Mesothelial cell of epicardium (in vitro differentiated cells): ENCODE results near the gene RGS16. TPM values are rescaled to one million over a fixed set of nuclear protein-coding genes. Genes with fewer than 3 reads are reported as not detected.

Source experiments
- DNase-seq, 2 experiments: peaks; one replicate each; pipeline ENCODE4 v3.0.0; 2021; ENCODE audit warnings: low spot score in 2 of 2; ENCODE audit not compliant: unreplicated experiment in 2 of 2
- H3K27ac Mint-ChIP-seq: 2 replicates; pipeline ENCODE4 v1.8.0; 2021; ENCODE audit warnings: mixed read lengths
- H3K27me3 Mint-ChIP-seq: 2 replicates; pipeline ENCODE4 v1.8.0; 2021; ENCODE audit warnings: low read depth, mixed read lengths
- H3K36me3 Mint-ChIP-seq: 2 replicates; pipeline ENCODE4 v1.8.0; 2021; ENCODE audit warnings: mixed read lengths
- H3K4me1 Mint-ChIP-seq: 2 replicates; pipeline ENCODE4 v1.8.0; 2021; ENCODE audit warnings: mixed read lengths
- H3K4me3 Mint-ChIP-seq: 2 replicates; pipeline ENCODE4 v1.8.0; 2021; ENCODE audit warnings: mild to moderate bottlenecking, moderate library complexity, mixed read lengths
- H3K9me3 Mint-ChIP-seq: 2 replicates; pipeline ENCODE4 v1.8.0; 2021; ENCODE audit warnings: mixed read lengths
- total RNA-seq: library from RNA; stranded (reverse); gene quantifications from 3 replicates; pipeline ENCODE4 v1.2.1, GENCODE V29; 2021
- TF ChIP-seq, protein P1 (sequence below): fragments of 200-600 bp; sonication (generic); IDR thresholded peaks from one replicate; pipeline ENCODE4 v1.5.0; 2021; ENCODE audit warnings: antibody characterized with exemption; ENCODE audit not compliant: unreplicated experiment

RGS16 gene, protein sequence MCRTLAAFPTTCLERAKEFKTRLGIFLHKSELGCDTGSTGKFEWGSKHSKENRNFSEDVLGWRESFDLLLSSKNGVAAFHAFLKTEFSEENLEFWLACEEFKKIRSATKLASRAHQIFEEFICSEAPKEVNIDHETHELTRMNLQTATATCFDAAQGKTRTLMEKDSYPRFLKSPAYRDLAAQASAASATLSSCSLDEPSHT
- total RNA-seq, result 0.55 to 0.99 TPM (median 0.74 TPM) in 3 replicates

DNA sequence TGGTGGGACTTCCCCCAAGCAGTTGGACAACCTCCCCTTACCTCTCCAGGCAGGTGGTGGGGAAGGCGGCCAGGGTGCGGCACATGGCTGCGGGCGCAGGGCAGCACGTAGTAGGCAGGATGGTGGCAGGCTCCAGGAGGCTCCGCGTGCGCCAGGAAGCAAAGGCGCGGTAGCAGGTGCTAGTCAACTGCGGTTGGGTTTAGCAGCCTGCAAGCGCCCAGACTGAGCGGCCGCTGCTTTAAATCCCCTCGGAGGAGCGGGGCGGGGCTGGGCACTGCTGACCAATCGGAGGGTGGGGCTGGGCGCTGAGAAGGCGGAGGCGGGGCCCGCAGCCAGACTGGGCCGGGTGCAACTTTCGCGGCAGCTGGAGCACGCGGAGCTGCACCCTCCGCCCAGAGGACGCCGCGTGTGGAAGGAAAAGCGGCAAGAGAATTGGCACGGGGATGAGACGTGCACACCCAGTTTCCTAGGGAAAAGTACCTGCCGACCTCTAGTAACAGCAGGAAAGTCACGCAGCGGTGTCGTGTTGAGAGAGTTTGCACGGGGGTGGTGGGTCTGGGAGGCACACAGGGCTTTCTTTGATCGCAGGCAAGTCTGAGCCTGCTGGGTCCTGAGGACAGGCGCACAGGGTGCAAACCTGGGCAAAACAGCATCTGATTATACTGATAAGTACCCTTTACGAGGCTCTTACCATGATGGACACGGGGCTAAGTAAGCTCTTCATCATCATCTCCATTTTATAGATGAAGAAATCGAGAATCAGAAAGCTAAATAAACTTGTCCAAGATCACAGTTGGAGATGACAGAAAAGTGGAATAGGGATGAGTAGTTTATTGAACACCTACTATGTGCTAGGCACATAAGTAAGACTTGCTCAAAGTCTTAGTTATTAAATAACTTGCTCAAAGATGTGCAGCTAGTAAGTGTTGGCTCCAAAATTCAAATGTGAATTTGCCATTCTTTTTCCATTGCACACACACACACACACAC is at the start of gene RGS16:
Gene RGS16 (minus strand): TSS at position 215 of the 990 bp plus-strand sequence. CDS start 130 bp downstream, at position 85.
- DNase-seq, result peak; percentile 79 to 87
- H3K27me3 Mint-ChIP-seq, result peaks cover 14% of the 10 kb centered on the region
- TF ChIP-seq, protein P1, sequence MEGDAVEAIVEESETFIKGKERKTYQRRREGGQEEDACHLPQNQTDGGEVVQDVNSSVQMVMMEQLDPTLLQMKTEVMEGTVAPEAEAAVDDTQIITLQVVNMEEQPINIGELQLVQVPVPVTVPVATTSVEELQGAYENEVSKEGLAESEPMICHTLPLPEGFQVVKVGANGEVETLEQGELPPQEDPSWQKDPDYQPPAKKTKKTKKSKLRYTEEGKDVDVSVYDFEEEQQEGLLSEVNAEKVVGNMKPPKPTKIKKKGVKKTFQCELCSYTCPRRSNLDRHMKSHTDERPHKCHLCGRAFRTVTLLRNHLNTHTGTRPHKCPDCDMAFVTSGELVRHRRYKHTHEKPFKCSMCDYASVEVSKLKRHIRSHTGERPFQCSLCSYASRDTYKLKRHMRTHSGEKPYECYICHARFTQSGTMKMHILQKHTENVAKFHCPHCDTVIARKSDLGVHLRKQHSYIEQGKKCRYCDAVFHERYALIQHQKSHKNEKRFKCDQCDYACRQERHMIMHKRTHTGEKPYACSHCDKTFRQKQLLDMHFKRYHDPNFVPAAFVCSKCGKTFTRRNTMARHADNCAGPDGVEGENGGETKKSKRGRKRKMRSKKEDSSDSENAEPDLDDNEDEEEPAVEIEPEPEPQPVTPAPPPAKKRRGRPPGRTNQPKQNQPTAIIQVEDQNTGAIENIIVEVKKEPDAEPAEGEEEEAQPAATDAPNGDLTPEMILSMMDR, result no peak
- H3K27ac Mint-ChIP-seq, result no peak within 1 kb of the TSS
- H3K4me3 Mint-ChIP-seq, result peak within 1 kb of the TSS; percentile 56
- H3K9me3 Mint-ChIP-seq, result no peaks in the 10 kb centered on the region
- peaks cover 15% of the 10 kb centered on the region for H3K4me1 Mint-ChIP-seq
- no peaks in the 10 kb centered on the region for H3K36me3 Mint-ChIP-seq

DNA sequence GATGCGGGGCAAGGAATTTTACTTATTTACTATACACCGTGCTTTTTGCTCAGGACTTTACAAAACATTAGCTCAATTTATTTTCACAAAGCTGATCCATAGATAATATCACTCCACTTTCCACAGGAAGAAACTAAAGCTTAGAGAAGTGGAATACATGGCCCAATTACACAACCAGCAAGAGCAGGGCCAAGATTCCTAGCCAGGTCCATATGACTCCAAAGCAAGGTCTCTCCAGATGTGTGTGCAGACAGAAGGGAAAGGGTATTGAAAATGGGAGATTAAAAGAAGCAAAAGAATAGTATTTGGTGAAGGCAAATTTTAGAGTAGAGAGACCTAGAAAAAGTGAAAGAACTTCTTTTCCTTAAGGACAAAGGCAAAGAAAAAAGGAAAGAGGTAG is 49.8 kb upstream of the RGS16 start:
- no peaks in the 10 kb centered on the region for H3K36me3 Mint-ChIP-seq
- H3K4me3 Mint-ChIP-seq, result no peak overlapping the region
- H3K9me3 Mint-ChIP-seq, result no peaks in the 10 kb centered on the region
- no peak overlapping the region for H3K27ac Mint-ChIP-seq
- no peak for DNase-seq
- no peaks in the 10 kb centered on the region for H3K4me1 Mint-ChIP-seq
- TF ChIP-seq, protein P1, result no peak
- H3K27me3 Mint-ChIP-seq, result no peaks in the 10 kb centered on the region

DNA sequence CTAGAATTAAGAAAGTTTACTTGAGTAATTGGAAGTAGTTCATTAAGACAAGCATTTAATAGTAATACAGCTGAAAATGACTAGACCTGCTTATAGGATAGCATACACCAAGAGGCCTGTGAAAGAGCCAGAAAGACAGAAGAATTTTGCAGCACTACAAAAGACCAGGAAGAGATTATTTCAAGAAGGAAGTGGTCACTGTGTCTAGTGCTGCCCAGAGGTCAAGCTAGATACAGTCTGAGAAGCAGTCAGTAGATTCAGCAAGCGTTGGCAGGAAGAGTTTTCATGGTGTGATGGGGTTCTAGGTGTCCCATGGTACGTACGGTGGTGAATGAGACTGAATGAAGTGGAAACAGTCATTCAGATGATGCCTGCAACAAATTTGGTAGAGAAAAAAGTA is 48.7 kb upstream of the RGS16 start:
- Mint-ChIP-seq H3K4me3 (no peak overlapping the region), H3K4me1 (no peaks in the 10 kb centered on the region), H3K27ac (no peak overlapping the region), H3K27me3 (no peaks in the 10 kb centered on the region), H3K36me3 (no peaks in the 10 kb centered on the region), H3K9me3 (no peaks in the 10 kb centered on the region)
- TF ChIP-seq, protein P1, result no peak
- no peak for DNase-seq

DNA sequence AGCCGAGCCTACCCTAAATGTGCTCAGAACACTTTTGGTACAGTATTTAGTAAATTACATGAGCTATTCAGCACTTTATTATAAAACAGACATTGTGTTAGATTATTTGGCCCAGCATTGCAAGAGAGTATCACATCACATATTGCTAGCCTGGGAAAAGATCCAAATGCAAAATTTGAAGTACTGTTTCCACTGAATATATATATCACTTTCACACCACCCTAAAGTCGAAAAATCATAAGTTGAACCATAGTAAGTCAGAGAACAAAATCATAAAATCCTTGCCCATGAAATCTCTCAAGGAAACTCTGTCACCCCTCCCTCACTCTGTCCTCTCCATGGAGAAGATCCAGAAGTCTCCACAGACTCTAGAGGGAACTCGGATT is 47.1 kb upstream of the RGS16 start:
- Mint-ChIP-seq H3K9me3 (no peaks in the 10 kb centered on the region), H3K4me3 (no peak overlapping the region), H3K27ac (no peak overlapping the region), H3K4me1 (no peaks in the 10 kb centered on the region), H3K36me3 (no peaks in the 10 kb centered on the region), H3K27me3 (no peaks in the 10 kb centered on the region)
- no peak for DNase-seq
- TF ChIP-seq, protein P1, result no peak

DNA sequence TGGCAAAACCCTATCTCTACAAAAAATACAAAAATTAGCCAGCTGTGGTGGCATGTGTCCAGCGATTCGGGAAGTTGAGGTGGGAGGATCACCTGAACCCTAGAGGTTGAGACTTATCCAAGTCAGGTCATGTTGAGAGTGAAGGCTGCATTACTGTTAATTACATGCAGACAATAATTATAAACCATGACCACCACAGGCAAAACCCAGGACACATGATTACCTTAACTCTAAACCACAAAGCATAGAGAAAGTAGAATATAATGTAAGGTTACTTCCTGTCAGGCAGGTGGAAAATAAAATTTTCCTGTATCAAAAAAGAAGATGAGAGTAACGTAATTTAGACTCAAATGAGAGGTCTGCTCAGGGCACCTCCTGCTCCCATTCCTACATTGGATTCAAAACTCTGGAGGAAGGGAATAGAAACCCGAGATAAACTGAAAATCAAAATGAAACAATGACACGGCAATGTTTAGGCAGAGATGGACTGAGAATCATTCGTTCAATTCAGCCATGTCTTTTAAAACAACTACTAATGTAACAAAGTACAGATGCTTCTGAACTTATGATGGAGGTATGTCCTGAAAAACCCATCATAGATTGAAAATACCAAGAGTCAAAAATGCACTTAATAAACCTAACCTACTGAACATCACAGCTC is 46.6 kb upstream of the RGS16 start:
- H3K9me3 Mint-ChIP-seq, result no peaks in the 10 kb centered on the region
- no peaks in the 10 kb centered on the region for H3K27me3 Mint-ChIP-seq
- H3K27ac Mint-ChIP-seq, result no peak overlapping the region
- no peak overlapping the region for H3K4me3 Mint-ChIP-seq
- DNase-seq, result no peak
- TF ChIP-seq, protein P1, result no peak
- no peaks in the 10 kb centered on the region for H3K36me3 Mint-ChIP-seq
- no peaks in the 10 kb centered on the region for H3K4me1 Mint-ChIP-seq
